ENCODE measurements around the gene STIMATE.
A peak's percentile ranks its signal among the peaks of the same experiment; 100 is the strongest.

STIMATE gene

GRCh38 chr3:52866427-52866826 lies 30.9 kb downstream of the STIMATE start:
- no peak for DNase-seq (ENCODE audit: low spot score)

- DNase-seq (ENCODE audit: low spot score): no peak
These were observed 31.4 kb downstream of the STIMATE start for GRCh38 chr3:52865994-52866393.

- DNase-seq (ENCODE audit: low spot score): no peak
These were observed 37.0 kb downstream of the STIMATE start for GRCh38 chr3:52860424-52860768.

- no peak for DNase-seq (ENCODE audit: low spot score)
These were observed 37.5 kb downstream of the STIMATE start for GRCh38 chr3:52859686-52860423.

GRCh38 chr3:52857864-52858263 lies 39.5 kb downstream of the STIMATE start:
- no peak for DNase-seq (ENCODE audit: low spot score)

- no peak for DNase-seq (ENCODE audit: low spot score)
These were observed 40.2 kb downstream of the STIMATE start for GRCh38 chr3:52857133-52857532.

GRCh38 chr3:52856666-52857065 lies 40.7 kb downstream of the STIMATE start:
- no peak for DNase-seq (ENCODE audit: low spot score)

- DNase-seq (ENCODE audit: low spot score): no peak
These were observed 43.3 kb downstream of the STIMATE start for GRCh38 chr3:52854013-52854412.

- no peak for DNase-seq (ENCODE audit: low spot score)
These were observed 44.9 kb downstream of the STIMATE start for GRCh38 chr3:52852419-52852818.

- peak; percentile 39 for DNase-seq (ENCODE audit: low spot score)
These were observed 46.0 kb downstream of the STIMATE start for GRCh38 chr3:52851348-52851747.

GRCh38 chr3:52849656-52850055 lies 47.7 kb downstream of the STIMATE start:
- DNase-seq (ENCODE audit: low spot score): no peak

- DNase-seq (ENCODE audit: low spot score): no peak
These were observed 48.7 kb downstream of the STIMATE start for GRCh38 chr3:52848617-52849016.

GRCh38 chr3:52847726-52848125 lies 49.6 kb downstream of the STIMATE start:
- no peak for DNase-seq (ENCODE audit: low spot score)

GRCh38 chr3:52847241-52847640 lies 50.1 kb downstream of the STIMATE start:
- no peak for DNase-seq (ENCODE audit: low spot score)

GRCh38 chr3:52846432-52846965 lies 50.8 kb downstream of the STIMATE start:
- DNase-seq (ENCODE audit: low spot score): no peak

GRCh38 chr3:52845691-52846431 lies 51.5 kb downstream of the STIMATE start:
- no peak for DNase-seq (ENCODE audit: low spot score)

GRCh38 chr3:52845157-52845556 lies 52.2 kb downstream of the STIMATE start:
- no peak for DNase-seq (ENCODE audit: low spot score)

- no peak for DNase-seq (ENCODE audit: low spot score)
These were observed 52.9 kb downstream of the STIMATE start for GRCh38 chr3:52844290-52844975.

GRCh38 chr3:52843881-52844280 lies 53.5 kb downstream of the STIMATE start:
- no peak for DNase-seq (ENCODE audit: low spot score)

- no peak for DNase-seq (ENCODE audit: low spot score)
These were observed 54.1 kb downstream of the STIMATE start for GRCh38 chr3:52843108-52843865.

GRCh38 chr3:52842424-52842823 lies 54.9 kb downstream of the STIMATE start:
- DNase-seq (ENCODE audit: low spot score): no peak

- no peak for DNase-seq (ENCODE audit: low spot score)
These were observed 55.4 kb downstream of the STIMATE start for GRCh38 chr3:52841981-52842340.
